Measurements from ENCODE around the gene PLSCR1. TPM values are rescaled to one million over a fixed set of nuclear protein-coding genes. Genes with fewer than 3 reads are reported as not detected.
A peak's percentile ranks its signal among the peaks of the same experiment; 100 is the strongest.

The PLSCR1 gene
- total and polyA plus RNA-seq, 9 of the 15 experiments (the other 6 are each of a cell fraction or from before 2014, with no cell fraction given) = 40.6 to 122 (median 69.1) TPM

- Histone ChIP-seq H3K9ac (ENCODE audit: insufficient read depth in 1 of 2, low read depth in 2 of 2, low read length in 2 of 2) (peak within 1 kb of the TSS; percentile 78 to 92), H3K9me1 (ENCODE audit: control insufficient read depth, insufficient read depth, low read length) (no peaks in the 10 kb centered on the region), H3K4me2 (ENCODE audit: insufficient read depth, low read length) (peak within 1 kb of the TSS; percentile 85), H2AFZ (ENCODE audit: low read depth, low read length) (peak within 1 kb of the TSS; percentile 97), H3K36me3 (ENCODE audit: control insufficient read depth, insufficient read depth, low read length) (no peaks in the 10 kb centered on the region), H3K4me1 (replicated peaks in 1 of 2; ENCODE audit: control insufficient read depth in 2 of 2, insufficient read depth in 2 of 2, low read length in 2 of 2) (peaks cover 3 to 9% of the 10 kb centered on the region in 2 experiments; a peak in 2 of 5 replicates), H3K4me3 (peak within 1 kb of the TSS; percentile 48), H3K79me2 (ENCODE audit: control insufficient read depth, insufficient read depth, low read length) (peaks cover 2% of the 10 kb centered on the region; the same call in 2 of the 3 replicates), H3K9me3 (replicated peaks; ENCODE audit: control insufficient read depth, insufficient read depth, low read depth, low read length) (no peaks in the 10 kb centered on the region), H3K27ac (ENCODE audit: extremely low read depth, low read depth, low read length) (peak within 1 kb of the TSS; percentile 82), H3K27me3 (ENCODE audit: control insufficient read depth in 2 of 2, insufficient read depth in 2 of 2, low read length in 2 of 2) (no peaks in the 10 kb centered on the region), H4K20me1 (replicated peaks; ENCODE audit: control insufficient read depth, insufficient read depth, low read length) (no peaks in the 10 kb centered on the region)
- in situ Hi-C loops (cut with MboI) (no loop called here), intact Hi-C loops (cut with micrococcal nuclease) (loop anchor here (1.0 to 5.0 kb wide), 4 partner anchors 27 to 98 kb away; partner anchors contain the start of gene PLSCR1)
- no TSS peak for BruUV-seq (replicated peaks)
- POLR2A ChIA-PET = interaction anchor here (0.7 to 3.2 kb wide), 5 partner anchors 12 to 75 kb away, joined by 3 to 12 read pairs (median 5); partner anchors contain the start of gene PLSCR1
- peak; percentile 97 for ATAC-seq
- FAIRE-seq = peak; percentile 84
- 7% methylated on average over 34 of the region's 51 CpGs for WGBS (ENCODE audit: insufficient coverage, low coverage, missing lambda C conversion rate)
- peak; percentile 85 to 88 (median 86) for DNase-seq (ENCODE audit: extremely low read depth in 1 of 4, low spot score in 3 of 4)
- CTCF ChIA-PET (ENCODE audit: low intra/inter-chr PET ratio) = no interaction called here
- TF ChIP-seq XRCC5 (IDR thresholded peaks at IDR 0.05; ENCODE audit: low read depth, low read length) (0 out of 2 replicates have a peak, but pooled peaks have one; percentile 39), SRSF7 (optimal IDR thresholded peaks at IDR 0.05; ENCODE audit: low read depth, low read length) (no peak), ZBTB12 (CRISPR knock-in tag; IDR thresholded peaks at IDR 0.05) (peak; percentile 55; the same call in 1 of the 2 replicates), CBX3 (IDR thresholded peaks at IDR 0.05; ENCODE audit: borderline replicate concordance in 1 of 2, low read length in 2 of 2) (0 out of 3 replicates have a peak, but pooled peaks of 1 of the 2 experiments have one; percentile 17), POU5F1 (IDR thresholded peaks at IDR 0.05; ENCODE audit: borderline replicate concordance, low read depth, low read length, partially characterized antibody) (no peak), POLR3A (IDR thresholded peaks at IDR 0.05; ENCODE audit: borderline replicate concordance, extremely low read depth, insufficient read depth, insufficient read length) (no peak), NBN (IDR thresholded peaks at IDR 0.05; ENCODE audit: low read depth) (no peak)
- TF ChIP-seq, protein P1, sequence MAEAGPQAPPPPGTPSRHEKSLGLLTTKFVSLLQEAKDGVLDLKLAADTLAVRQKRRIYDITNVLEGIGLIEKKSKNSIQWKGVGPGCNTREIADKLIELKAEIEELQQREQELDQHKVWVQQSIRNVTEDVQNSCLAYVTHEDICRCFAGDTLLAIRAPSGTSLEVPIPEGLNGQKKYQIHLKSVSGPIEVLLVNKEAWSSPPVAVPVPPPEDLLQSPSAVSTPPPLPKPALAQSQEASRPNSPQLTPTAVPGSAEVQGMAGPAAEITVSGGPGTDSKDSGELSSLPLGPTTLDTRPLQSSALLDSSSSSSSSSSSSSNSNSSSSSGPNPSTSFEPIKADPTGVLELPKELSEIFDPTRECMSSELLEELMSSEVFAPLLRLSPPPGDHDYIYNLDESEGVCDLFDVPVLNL (CRISPR knock-in tag; IDR thresholded peaks at IDR 0.05; ENCODE audit: low read depth) = no peak
- TF ChIP-seq, protein P2, sequence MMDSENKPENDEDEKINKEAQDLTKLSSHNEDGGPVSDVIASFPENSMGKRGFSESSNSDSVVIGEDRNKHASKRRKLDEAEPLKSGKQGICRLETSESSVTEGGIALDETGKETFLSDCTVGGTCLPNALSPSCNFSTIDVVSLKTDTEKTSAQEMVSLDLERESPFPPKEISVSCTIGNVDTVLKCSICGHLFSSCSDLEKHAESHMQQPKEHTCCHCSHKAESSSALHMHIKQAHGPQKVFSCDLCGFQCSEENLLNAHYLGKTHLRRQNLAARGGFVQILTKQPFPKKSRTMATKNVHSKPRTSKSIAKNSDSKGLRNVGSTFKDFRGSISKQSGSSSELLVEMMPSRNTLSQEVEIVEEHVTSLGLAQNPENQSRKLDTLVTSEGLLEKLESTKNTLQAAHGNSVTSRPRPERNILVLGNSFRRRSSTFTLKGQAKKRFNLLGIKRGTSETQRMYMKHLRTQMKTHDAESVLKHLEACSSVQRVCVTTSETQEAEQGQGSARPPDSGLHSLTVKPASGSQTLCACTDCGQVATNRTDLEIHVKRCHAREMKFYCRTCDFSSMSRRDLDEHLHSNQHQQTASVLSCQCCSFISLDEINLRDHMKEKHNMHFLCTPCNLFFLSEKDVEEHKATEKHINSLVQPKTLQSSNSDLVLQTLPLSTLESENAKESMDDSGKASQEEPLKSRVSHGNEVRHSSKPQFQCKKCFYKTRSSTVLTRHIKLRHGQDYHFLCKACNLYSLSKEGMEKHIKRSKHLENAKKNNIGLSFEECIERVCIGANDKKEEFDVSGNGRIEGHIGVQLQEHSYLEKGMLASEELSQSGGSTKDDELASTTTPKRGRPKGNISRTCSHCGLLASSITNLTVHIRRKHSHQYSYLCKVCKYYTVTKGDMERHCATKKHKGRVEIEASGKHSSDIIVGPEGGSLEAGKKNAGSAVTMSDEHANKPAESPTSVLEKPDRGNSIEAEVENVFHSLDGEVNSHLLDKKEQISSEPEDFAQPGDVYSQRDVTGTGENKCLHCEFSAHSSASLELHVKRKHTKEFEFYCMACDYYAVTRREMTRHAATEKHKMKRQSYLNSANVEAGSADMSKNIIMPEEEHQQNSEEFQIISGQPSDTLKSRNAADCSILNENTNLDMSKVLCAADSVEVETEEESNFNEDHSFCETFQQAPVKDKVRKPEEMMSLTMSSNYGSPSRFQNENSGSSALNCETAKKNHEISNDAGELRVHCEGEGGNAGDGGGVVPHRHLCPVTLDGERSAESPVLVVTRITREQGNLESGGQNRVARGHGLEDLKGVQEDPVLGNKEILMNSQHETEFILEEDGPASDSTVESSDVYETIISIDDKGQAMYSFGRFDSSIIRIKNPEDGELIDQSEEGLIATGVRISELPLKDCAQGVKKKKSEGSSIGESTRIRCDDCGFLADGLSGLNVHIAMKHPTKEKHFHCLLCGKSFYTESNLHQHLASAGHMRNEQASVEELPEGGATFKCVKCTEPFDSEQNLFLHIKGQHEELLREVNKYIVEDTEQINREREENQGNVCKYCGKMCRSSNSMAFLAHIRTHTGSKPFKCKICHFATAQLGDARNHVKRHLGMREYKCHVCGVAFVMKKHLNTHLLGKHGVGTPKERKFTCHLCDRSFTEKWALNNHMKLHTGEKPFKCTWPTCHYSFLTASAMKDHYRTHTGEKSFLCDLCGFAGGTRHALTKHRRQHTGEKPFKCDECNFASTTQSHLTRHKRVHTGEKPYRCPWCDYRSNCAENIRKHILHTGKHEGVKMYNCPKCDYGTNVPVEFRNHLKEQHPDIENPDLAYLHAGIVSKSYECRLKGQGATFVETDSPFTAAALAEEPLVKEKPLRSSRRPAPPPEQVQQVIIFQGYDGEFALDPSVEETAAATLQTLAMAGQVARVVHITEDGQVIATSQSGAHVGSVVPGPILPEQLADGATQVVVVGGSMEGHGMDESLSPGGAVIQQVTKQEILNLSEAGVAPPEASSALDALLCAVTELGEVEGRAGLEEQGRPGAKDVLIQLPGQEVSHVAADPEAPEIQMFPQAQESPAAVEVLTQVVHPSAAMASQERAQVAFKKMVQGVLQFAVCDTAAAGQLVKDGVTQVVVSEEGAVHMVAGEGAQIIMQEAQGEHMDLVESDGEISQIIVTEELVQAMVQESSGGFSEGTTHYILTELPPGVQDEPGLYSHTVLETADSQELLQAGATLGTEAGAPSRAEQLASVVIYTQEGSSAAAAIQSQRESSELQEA (IDR thresholded peaks at IDR 0.05; ENCODE audit: low read depth) = no peak
Observed at GRCh38 chr3:146469150-146470017, 75.0 kb downstream of the PLSCR1 start, which contains the start of gene PLSCR2. PLSCR2 (minus strand) TSS chr3:146469561; CDS start chr3:146459904, 9,657 bp downstream.

Data from K562 (cell line).